ENCODE data around the gene GRIK5. TPM values are rescaled to one million over a fixed set of nuclear protein-coding genes. Genes with fewer than 3 reads are reported as not detected.
"Not testable (repeated sequence)": the region's sequence is repeated elsewhere in the genome, so short reads cannot be mapped to it uniquely, and the experiment has no call there.

GRIK5 gene
- total RNA-seq, 2 donors from 2014 or later, result 2.1 to 5.9 TPM

- Histone ChIP-seq H3K27me3 (no peaks in the 10 kb centered on the region), H3K36me3 (replicated peaks in 1 of 2; ENCODE audit: insufficient read depth in 1 of 2, low read depth in 2 of 2) (no peaks in the 10 kb centered on the region), H3K4me1 (no peaks in the 10 kb centered on the region), H3K9me3 (no peaks in the 10 kb centered on the region), H3K4me3 (no peak overlapping the region), H3K27ac (no peak overlapping the region)
- no peak for ATAC-seq
- 72 to 81% methylated on average over 7 to 19 of the region's 30 CpGs for WGBS, 2 donors
- TF ChIP-seq POLR2A (IDR thresholded peaks at IDR 0.05) (no peak), CTCF (IDR thresholded peaks at IDR 0.05) (no peak)
- intact Hi-C loops (cut with DNase I), result no loop called here
- no peak for DNase-seq
Observed at GRCh38 chr19:42042455-42043170, 27.4 kb downstream of the GRIK5 start.

DNA sequence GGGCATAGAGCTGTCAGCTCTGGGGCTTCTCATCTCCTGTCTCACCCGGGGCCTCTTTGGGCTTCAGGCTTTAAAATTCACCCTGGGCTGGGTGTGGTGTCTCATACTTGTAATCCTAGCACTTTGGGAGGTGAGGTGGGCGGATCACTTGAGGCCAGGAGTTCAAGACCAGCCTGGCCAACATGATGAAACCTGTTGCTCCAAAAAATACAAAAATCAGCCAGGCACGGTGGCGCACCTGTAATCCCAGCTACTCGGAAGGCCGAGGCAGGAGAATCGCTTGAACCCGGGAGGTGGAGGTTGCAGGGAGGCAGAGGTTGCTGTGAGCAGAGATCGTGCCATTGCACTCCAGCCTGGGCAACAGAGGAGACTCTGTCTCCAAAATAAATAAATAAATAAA, 29.5 kb downstream of the GRIK5 start:
- ATAC-seq; DNase-seq; H3K4me3 ChIP-seq; intact Hi-C loops (cut with DNase I); H3K27me3 ChIP-seq; H3K4me1 ChIP-seq; H3K36me3 ChIP-seq (replicated peaks in 1 of 2; ENCODE audit: insufficient read depth in 1 of 2, low read depth in 2 of 2); H3K27ac ChIP-seq; H3K9me3 ChIP-seq: not testable (repeated sequence)
- WGBS, 2 donors, result 86 to 90% methylated on average over 9 of the region's 9 CpGs

DNA sequence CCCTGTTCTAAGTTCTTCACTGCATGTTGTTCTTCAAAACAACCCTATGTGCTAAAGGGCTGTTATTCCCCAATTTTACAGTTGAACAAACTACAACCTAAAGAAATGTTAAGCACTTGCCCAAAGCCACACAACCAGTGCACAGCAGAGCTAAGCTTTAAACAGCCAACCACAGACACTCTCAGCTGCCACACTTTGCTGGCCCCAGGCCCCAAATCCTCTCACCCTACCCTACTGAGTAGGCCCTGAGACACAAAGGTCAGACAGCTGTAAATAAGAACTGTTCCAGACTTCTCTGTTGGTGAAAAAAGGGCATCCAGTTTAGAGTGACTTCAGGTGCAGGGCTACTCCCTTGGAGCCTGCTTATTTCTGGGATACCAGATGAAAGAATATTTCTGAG, 30.0 kb downstream of the GRIK5 start:
- H3K36me3 ChIP-seq (replicated peaks in 1 of 2; ENCODE audit: insufficient read depth in 1 of 2, low read depth in 2 of 2), result no peaks in the 10 kb centered on the region
- ATAC-seq (no peak), DNase-seq (no peak)
- no peaks in the 10 kb centered on the region for H3K27me3 ChIP-seq
- no peaks in the 10 kb centered on the region for H3K9me3 ChIP-seq
- no peak for TF ChIP-seq CTCF (IDR thresholded peaks at IDR 0.05)
- TF ChIP-seq POLR2A (IDR thresholded peaks at IDR 0.05), result no peak
- intact Hi-C loops (cut with DNase I), result no loop called here
- H3K4me1 ChIP-seq, result no peaks in the 10 kb centered on the region
- no peak overlapping the region for H3K4me3 ChIP-seq
- H3K27ac ChIP-seq, result no peak overlapping the region

- TF ChIP-seq POLR2A (IDR thresholded peaks at IDR 0.05) (no peak), CTCF (IDR thresholded peaks at IDR 0.05) (no peak)
- Histone ChIP-seq H3K9me3 (no peaks in the 10 kb centered on the region), H3K4me1 (no peaks in the 10 kb centered on the region), H3K27ac (no peak overlapping the region), H3K36me3 (replicated peaks in 1 of 2; ENCODE audit: insufficient read depth in 1 of 2, low read depth in 2 of 2) (no peaks in the 10 kb centered on the region), H3K27me3 (no peaks in the 10 kb centered on the region), H3K4me3 (no peak overlapping the region)
- intact Hi-C loops (cut with DNase I), result no loop called here
- ATAC-seq (no peak), DNase-seq (no peak)
- 46 to 87% methylated on average over 5 to 6 of the region's 6 CpGs for WGBS, 2 donors
Observed at GRCh38 chr19:42038666-42039065, 31.3 kb downstream of the GRIK5 start.

GRCh38 chr19:42037649-42038048, 32.4 kb downstream of the GRIK5 start:
- ATAC-seq, result no peak
- TF ChIP-seq POLR2A (IDR thresholded peaks at IDR 0.05) (no peak), CTCF (IDR thresholded peaks at IDR 0.05) (no peak)
- Histone ChIP-seq H3K9me3 (no peaks in the 10 kb centered on the region), H3K27ac (no peak overlapping the region), H3K4me3 (no peak overlapping the region), H3K27me3 (no peaks in the 10 kb centered on the region), H3K36me3 (replicated peaks in 1 of 2; ENCODE audit: insufficient read depth in 1 of 2, low read depth in 2 of 2) (no peaks in the 10 kb centered on the region), H3K4me1 (no peaks in the 10 kb centered on the region)
- WGBS, 2 donors, result 63 to 71% methylated on average over 4 to 5 of the region's 5 CpGs
- DNase-seq, result no peak
- intact Hi-C loops (cut with DNase I), result no loop called here
